Stimulated activated naive CD8-positive, alpha-beta T cell treated with anti-CD3 and anti-CD28 coated beads, Interleukin-15, amount 100 ng/mL, for 72 hours (primary cell): ENCODE data around the gene APBA2.
"Not testable (repeated sequence)": the region's sequence is repeated elsewhere in the genome, so short reads cannot be mapped to it uniquely, and the experiment has no call there.

ENCODE experiments used
- ATAC-seq: fragments of 150-1000 bp; cut with Tn5 transposase; 2 replicates; pipeline ENCODE4 v1.10.0; 2021; ENCODE audit warnings: mild to moderate bottlenecking, moderate library complexity
- DNase-seq, 2 donors: peaks; one replicate each; pipeline ENCODE4 v3.0.0; 2021 to 2022
- H3K27ac Mint-ChIP-seq, 2 donors: one replicate each; pipeline ENCODE4 v1.8.0; 2022; ENCODE audit warnings: mild to moderate bottlenecking in 2 of 2, mixed read lengths in 2 of 2, moderate library complexity in 2 of 2
- H3K27me3 Mint-ChIP-seq: one replicate; pipeline ENCODE4 v1.8.0; 2022; ENCODE audit warnings: mixed read lengths
- H3K4me1 Mint-ChIP-seq: one replicate; pipeline ENCODE4 v1.8.0; 2022; ENCODE audit warnings: mild to moderate bottlenecking, mixed read lengths
- H3K4me3 Mint-ChIP-seq, 2 donors: one replicate each; pipeline ENCODE4 v1.8.0; 2022; ENCODE audit warnings: mild to moderate bottlenecking in 2 of 2, mixed read lengths in 2 of 2, moderate library complexity in 1 of 2
- H3K9me3 Mint-ChIP-seq, 2 donors: one replicate each; pipeline ENCODE4 v1.8.0; 2022; ENCODE audit warnings: mixed read lengths in 2 of 2

APBA2 gene

DNA sequence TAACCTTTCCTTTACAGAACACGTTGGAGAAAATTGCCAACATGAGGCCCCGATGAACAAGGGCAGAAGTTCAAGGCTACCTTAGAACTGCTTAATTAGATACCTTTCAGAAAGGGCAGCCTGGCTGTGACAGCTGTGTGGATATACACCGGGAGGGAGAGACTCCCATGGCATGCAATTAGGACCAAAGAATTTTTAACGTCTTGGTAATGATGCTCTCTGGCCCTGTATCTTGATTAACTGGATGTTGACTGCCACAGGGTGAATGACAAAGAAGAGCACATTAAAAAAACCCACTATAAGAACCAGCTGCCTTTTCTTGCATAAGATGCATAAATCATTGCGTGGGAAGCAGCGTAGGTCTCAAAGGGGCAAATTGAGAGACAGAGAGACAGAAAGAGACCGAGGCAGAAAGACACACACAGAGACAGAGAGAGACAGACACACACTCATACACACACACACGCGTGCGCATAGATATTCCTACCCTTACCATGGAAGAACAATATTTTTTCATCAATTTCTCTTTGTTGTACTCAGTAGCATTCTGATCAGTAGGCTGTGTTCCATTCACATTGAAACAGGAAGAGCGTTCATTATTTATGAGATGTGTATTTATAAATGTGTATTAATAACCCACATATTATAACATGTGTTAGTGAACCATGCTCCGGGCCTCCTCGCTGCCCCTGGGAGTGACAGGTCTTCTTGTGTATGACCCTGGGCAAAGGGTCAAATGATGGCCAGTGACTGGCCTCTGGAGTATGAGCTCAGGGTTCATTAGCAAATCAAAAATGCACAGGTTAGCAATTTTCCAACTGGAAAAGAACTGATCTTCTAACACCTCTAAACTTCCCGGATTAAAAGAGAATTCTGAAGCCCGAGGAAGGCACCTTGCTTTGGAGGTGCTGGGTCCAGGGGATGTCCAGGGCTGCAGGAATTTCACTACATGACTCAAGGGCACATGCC is 265.0 kb downstream of the APBA2 start:
- no peak for ATAC-seq
- Mint-ChIP-seq H3K4me3 (no peak overlapping the region), H3K27me3 (peaks cover 16% of the 10 kb centered on the region), H3K9me3 (peaks cover 0 to 4% of the 10 kb centered on the region in 2 donors), H3K27ac (no peak overlapping the region), H3K4me1 (no peaks in the 10 kb centered on the region)
- DNase-seq, result no peak

DNA sequence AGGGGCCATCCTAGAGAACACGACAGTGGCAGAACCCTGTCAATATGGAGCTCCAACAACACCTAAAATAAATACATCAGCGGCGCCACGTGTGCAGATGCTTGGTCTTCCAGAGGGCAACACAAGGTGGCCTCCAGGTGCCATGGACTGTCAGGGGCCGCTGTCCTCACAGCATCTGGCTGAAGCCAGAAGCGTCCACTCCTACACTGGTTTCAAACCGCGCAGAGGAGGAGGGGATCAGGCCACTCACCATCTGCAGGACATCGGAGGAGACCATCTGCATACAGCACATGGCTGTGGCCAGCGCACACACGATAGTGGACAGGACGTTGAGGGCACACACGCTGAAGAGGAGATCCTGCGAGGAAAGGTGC is 265.7 kb downstream of the APBA2 start:
- DNase-seq, result no peak
- H3K9me3 Mint-ChIP-seq, result peaks cover 0 to 4% of the 10 kb centered on the region in 2 donors
- H3K4me3 Mint-ChIP-seq, result no peak overlapping the region
- H3K27ac Mint-ChIP-seq, result no peak overlapping the region
- H3K27me3 Mint-ChIP-seq, result peaks cover 23% of the 10 kb centered on the region
- ATAC-seq, result no peak
- H3K4me1 Mint-ChIP-seq, result no peaks in the 10 kb centered on the region

DNA sequence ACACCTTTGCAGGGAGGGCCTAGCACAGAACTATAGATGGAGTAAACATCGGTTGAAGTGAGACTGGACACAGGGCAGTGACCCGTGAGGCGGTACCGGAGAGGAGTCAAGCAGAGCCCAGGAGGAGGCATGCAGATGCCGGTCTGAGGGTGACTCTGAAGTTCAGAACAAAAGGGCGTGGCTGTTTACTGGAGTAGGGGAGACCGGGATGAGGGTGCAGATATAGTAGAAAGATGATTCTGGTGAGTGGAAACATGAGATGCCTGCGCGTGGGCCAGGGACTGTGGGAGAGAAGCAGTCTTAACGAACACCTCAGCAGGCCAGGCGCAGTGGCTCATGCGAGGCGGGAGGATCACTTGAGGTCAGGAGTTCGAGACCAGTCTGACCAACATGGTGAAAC is 270.7 kb downstream of the APBA2 start:
- ATAC-seq, result no peak
- DNase-seq, result no peak
- Mint-ChIP-seq H3K4me3 (no peak overlapping the region), H3K9me3 (peaks cover 1 to 4% of the 10 kb centered on the region in 2 donors), H3K4me1 (peaks cover 13% of the 10 kb centered on the region), H3K27ac (no peak overlapping the region), H3K27me3 (peaks cover 43% of the 10 kb centered on the region)

DNA sequence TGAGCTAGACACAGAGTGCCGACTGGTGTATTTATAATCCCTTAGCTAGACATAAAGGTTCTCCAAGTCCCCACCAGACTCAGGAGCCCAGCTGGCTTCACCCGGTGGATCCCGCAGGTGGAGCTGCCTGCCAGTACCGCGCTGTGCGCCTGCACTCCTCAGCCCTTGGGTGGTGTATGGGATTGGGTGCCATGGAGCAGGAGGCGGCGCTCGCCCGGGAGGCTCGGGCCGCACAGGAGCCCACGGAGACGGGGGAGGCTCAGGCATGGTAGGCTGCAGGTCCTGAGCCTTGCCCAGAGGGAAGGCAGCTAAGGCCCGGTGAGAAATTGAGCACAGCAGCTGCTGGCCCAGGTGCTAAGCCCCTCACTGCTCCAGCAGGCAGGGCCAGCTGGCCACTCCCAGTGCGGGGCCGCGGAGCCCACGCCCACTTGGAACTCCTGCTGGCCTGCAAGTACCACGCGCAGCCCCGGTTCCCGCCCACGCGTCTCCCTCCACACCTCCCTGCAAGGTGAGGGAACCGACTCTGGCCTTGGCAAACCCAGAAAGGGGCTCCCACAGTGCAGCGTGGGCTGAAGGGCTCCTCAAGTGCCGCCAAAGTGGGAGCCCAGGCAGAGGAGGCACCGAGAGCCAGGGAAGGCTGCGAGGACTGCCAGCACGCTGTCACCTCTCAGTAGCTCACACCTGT is 274.1 kb downstream of the APBA2 start:
- Mint-ChIP-seq H3K27ac (no peak overlapping the region), H3K4me1 (peaks cover 14% of the 10 kb centered on the region), H3K27me3 (peaks cover 77% of the 10 kb centered on the region), H3K4me3 (no peak overlapping the region), H3K9me3 (peaks cover 13 to 24% of the 10 kb centered on the region in 2 donors)
- DNase-seq (no peak), ATAC-seq (no peak)

DNA sequence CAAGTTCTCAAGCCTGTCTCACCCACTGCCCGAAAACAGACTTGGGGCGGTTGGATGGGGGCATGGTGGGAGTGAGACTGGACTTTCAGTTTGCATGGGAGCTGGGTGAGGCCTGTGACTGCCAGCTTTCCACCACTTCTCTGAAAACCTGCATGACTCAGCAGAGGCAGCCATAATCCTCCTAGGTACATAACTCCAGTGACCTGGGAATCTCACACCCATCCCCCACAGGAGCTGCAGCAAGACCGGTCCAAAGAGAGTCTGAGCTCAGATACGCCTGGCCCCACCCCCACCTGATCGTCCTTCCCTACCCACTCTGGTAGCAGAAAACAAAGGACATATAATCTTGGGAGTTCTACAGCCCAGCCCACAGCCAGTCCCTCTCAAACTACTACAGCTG is 276.6 kb downstream of the APBA2 start:
- DNase-seq (no peak), ATAC-seq (no peak)
- Mint-ChIP-seq H3K27ac (no peak overlapping the region), H3K9me3 (peaks cover 13 to 24% of the 10 kb centered on the region in 2 donors), H3K27me3 (peaks cover 78% of the 10 kb centered on the region), H3K4me1 (peaks cover 19% of the 10 kb centered on the region), H3K4me3 (no peak overlapping the region)

DNA sequence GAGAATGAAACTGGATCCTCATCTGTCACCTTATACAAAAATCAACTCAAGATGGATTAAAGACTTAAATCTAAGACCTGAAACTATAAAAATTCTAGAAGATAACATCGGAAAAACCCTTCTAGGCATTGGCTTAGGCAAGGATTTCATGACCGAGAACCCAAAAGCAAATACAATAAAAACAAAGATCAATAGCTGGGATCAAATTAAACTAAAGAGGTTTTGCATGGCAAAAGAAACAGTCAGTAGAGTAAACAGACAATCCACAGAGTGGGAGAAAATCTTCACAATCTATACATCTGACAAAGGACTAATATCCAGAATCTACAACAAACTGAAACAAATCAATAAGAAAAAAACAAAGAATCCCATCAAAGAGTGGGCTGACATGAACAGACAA is 281.3 kb downstream of the APBA2 start:
- DNase-seq, H3K27ac Mint-ChIP-seq, ATAC-seq, H3K4me3 Mint-ChIP-seq: not testable (repeated sequence)
- Mint-ChIP-seq H3K9me3 (peaks cover 7 to 16% of the 10 kb centered on the region in 2 donors), H3K27me3 (peaks cover 68% of the 10 kb centered on the region), H3K4me1 (peaks cover 12% of the 10 kb centered on the region)
